IMR-90 (cell line): ENCODE results near the gene ST3GAL4. TPM values are rescaled to one million over a fixed set of nuclear protein-coding genes. Genes with fewer than 3 reads are reported as not detected.

ENCODE experiments used
- ATAC-seq: fragments of 200-7000 bp; cut with Tn5 transposase; 2 replicates; pipeline ENCODE4 v1.9.1; 2020; ENCODE audit warnings: low read depth, mild to moderate bottlenecking, moderate library complexity
- BruUV-seq: library from RNA; stranded (reverse); fragments of 400-500 nt; replicated peaks from 2 replicates; lab custom pipeline; 2021; lab: Mats Ljungman, UMichigan
- CTCF ChIA-PET: fragments of 300-600 bp; formaldehyde crosslinking; extraction: SDS; loops from one replicate; lab custom pipeline; 2021; ENCODE audit warnings: antibody characterized with exemption; lab: Yijun Ruan, JAX
- POLR2A ChIA-PET: fragments of 300-600 bp; sonication (Branson Sonifier 250); formaldehyde crosslinking; loops from one replicate; lab custom pipeline; 2022; ENCODE audit warnings: antibody characterized with exemption; ENCODE audit not compliant: unreplicated experiment; lab: Charles Lee
- DNase-seq: peaks from one replicate; pipeline ENCODE4 v3.0.0; 2013
- H2AFZ ChIP-seq: replicated peaks from 2 replicates; pipeline ENCODE3; 2013; ENCODE audit warnings: low read length, mild to moderate bottlenecking; ENCODE audit not compliant: poor library complexity
- H2AK5ac ChIP-seq: 2 replicates; pipeline ENCODE4 v1.6.1; 2013; ENCODE audit warnings: low read depth, low read length, inconsistent platforms
- H2AK9ac ChIP-seq: replicated peaks from 2 replicates; pipeline ENCODE3; 2013; ENCODE audit warnings: mild to moderate bottlenecking, low read depth, low read length, moderate library complexity; ENCODE audit not compliant: poor library complexity
- H2BK120ac ChIP-seq: 2 replicates; pipeline ENCODE4 v1.6.1; 2013; ENCODE audit warnings: low read depth, low read length, inconsistent platforms
- H2BK15ac ChIP-seq: 3 replicates; pipeline ENCODE4 v1.6.1; 2013; ENCODE audit warnings: low read depth, low read length, inconsistent platforms
- H2BK20ac ChIP-seq: 2 replicates; pipeline ENCODE4 v1.6.1; 2013; ENCODE audit warnings: low read depth, mild to moderate bottlenecking, inconsistent platforms, low read length, moderate library complexity
- H2BK5ac ChIP-seq: 2 replicates; pipeline ENCODE4 v1.6.1; 2013; ENCODE audit warnings: mild to moderate bottlenecking, low read depth, low read length, inconsistent platforms; ENCODE audit not compliant: poor library complexity, severe bottlenecking
- H3K14ac ChIP-seq: replicated peaks from 2 replicates; pipeline ENCODE4 v1.6.1; 2013; ENCODE audit warnings: low read depth, low read length, inconsistent platforms
- H3K18ac ChIP-seq: 2 replicates; pipeline ENCODE4 v1.6.1; 2013; ENCODE audit warnings: low read depth, low read length, control low read depth
- H3K23ac ChIP-seq: 2 replicates; pipeline ENCODE4 v1.6.1; 2013; ENCODE audit warnings: low read depth, low read length, inconsistent platforms
- H3K27ac ChIP-seq: 2 replicates; pipeline ENCODE4 v1.5.1; 2013; ENCODE audit warnings: mild to moderate bottlenecking, control low read depth, low read length; ENCODE audit not compliant: insufficient read depth
- H3K27me3 ChIP-seq: 2 replicates; pipeline ENCODE4 v1.6.1; 2013; ENCODE audit warnings: low read length; ENCODE audit not compliant: control insufficient read depth, insufficient read depth
- H3K36me3 ChIP-seq: 2 replicates; pipeline ENCODE4 v1.6.1; 2013; ENCODE audit warnings: low read length, mixed read lengths; ENCODE audit not compliant: control insufficient read depth, insufficient read depth
- H3K4ac ChIP-seq: 2 replicates; pipeline ENCODE4 v1.6.1; 2013; ENCODE audit warnings: low read depth, low read length, inconsistent platforms
- H3K4me1 ChIP-seq: 2 replicates; pipeline ENCODE4 v1.6.1; 2013; ENCODE audit warnings: low read length, mixed read lengths; ENCODE audit not compliant: control insufficient read depth, insufficient read depth
- H3K4me2 ChIP-seq: 2 replicates; pipeline ENCODE4 v1.6.1; 2013; ENCODE audit warnings: low read depth, mild to moderate bottlenecking, control low read depth, low read length, moderate library complexity
- H3K4me3 ChIP-seq: 2 replicates; pipeline ENCODE4 v1.5.1; 2013; ENCODE audit warnings: low read depth, mild to moderate bottlenecking, control low read depth, low read length, moderate library complexity; ENCODE audit not compliant: insufficient read depth
- H3K56ac ChIP-seq: 2 replicates; pipeline ENCODE4 v1.6.1; 2013; ENCODE audit warnings: low read length, inconsistent platforms; ENCODE audit not compliant: insufficient read depth; ENCODE audit errors: extremely low read depth
- H3K79me1 ChIP-seq, 2 experiments: 2 replicates each; pipeline ENCODE4 v1.6.1; 2013; ENCODE audit warnings: low read length in 2 of 2, inconsistent platforms in 1 of 2, low read depth in 1 of 2
- H3K9ac ChIP-seq: 2 replicates; pipeline ENCODE4 v1.6.1; 2013; ENCODE audit warnings: low read depth, low read length, control low read depth
- H3K9me1 ChIP-seq: 2 replicates; pipeline ENCODE4 v1.6.1; 2013; ENCODE audit warnings: low read length, inconsistent platforms; ENCODE audit not compliant: insufficient read depth
- H3K9me3 ChIP-seq: 2 replicates; pipeline ENCODE4 v1.6.1; 2013; ENCODE audit warnings: low read length; ENCODE audit not compliant: control insufficient read depth, insufficient read depth
- H4K20me1 ChIP-seq: 2 replicates; pipeline ENCODE4 v1.6.1; 2013; ENCODE audit warnings: low read length, inconsistent platforms; ENCODE audit not compliant: insufficient read depth
- H4K5ac ChIP-seq: 2 replicates; pipeline ENCODE4 v1.6.1; 2013; ENCODE audit warnings: mild to moderate bottlenecking, low read depth, low read length, control low read depth
- H4K8ac ChIP-seq, 2 experiments: 2 replicates each; pipeline ENCODE4 v1.6.1; 2013; ENCODE audit warnings: low read depth in 2 of 2, low read length in 2 of 2, control low read depth in 1 of 2, inconsistent platforms in 1 of 2
- H4K91ac ChIP-seq: 2 replicates; pipeline ENCODE4 v1.6.1; 2013; ENCODE audit warnings: low read depth, low read length, inconsistent platforms; ENCODE audit not compliant: insufficient read depth
- BHLHE40 ChIP-seq: fragments of 150-350 bp; IDR thresholded peaks from 2 replicates; pipeline ENCODE4 v1.6.1; 2016; ENCODE audit warnings: mild to moderate bottlenecking, low read depth, low read length
- CEBPB ChIP-seq: IDR thresholded peaks from 2 replicates; pipeline ENCODE4 v1.6.1; 2012; ENCODE audit warnings: low read depth, low read length, improper control_type of control experiment
- CHD1 ChIP-seq: IDR thresholded peaks from 2 replicates; pipeline ENCODE4 v1.6.1; 2012; ENCODE audit warnings: low read depth, low read length, improper control_type of control experiment
- FOS ChIP-seq: fragments of 150-350 bp; IDR thresholded peaks from 2 replicates; pipeline ENCODE4 v1.6.1; 2016; ENCODE audit warnings: low read depth, low read length
- MAFK ChIP-seq: IDR thresholded peaks from 2 replicates; pipeline ENCODE4 v1.6.1; 2012; ENCODE audit warnings: low read depth, low read length, improper control_type of control experiment
- MAZ ChIP-seq: IDR thresholded peaks from 2 replicates; pipeline ENCODE4 v1.6.1; 2012; ENCODE audit warnings: low read depth, mild to moderate bottlenecking, low read length, improper control_type of control experiment, moderate library complexity, borderline replicate concordance
- MXI1 ChIP-seq: IDR thresholded peaks from 2 replicates; pipeline ENCODE4 v1.6.1; 2012; ENCODE audit warnings: low read depth, mild to moderate bottlenecking, low read length, moderate library complexity, borderline replicate concordance
- NFE2L2 ChIP-seq: fragments of 150-350 bp; IDR thresholded peaks from 2 replicates; pipeline ENCODE4 v1.6.1; 2016; ENCODE audit warnings: low read depth, mild to moderate bottlenecking, low read length
- RAD21 ChIP-seq: IDR thresholded peaks from 2 replicates; pipeline ENCODE4 v1.6.1; 2012; ENCODE audit warnings: low read length, improper control_type of control experiment
- RCOR1 ChIP-seq: IDR thresholded peaks from 2 replicates; pipeline ENCODE4 v1.6.1; 2012; ENCODE audit warnings: mild to moderate bottlenecking, low read length, improper control_type of control experiment; ENCODE audit not compliant: insufficient replicate concordance
- SMC3 ChIP-seq: fragments of 150-350 bp; IDR thresholded peaks from 2 replicates; pipeline ENCODE4 v1.6.1; 2016; ENCODE audit warnings: low read depth, mild to moderate bottlenecking, antibody characterized with exemption, low read length, moderate library complexity
- USF2 ChIP-seq: fragments of 150-350 bp; IDR thresholded peaks from 2 replicates; pipeline ENCODE4 v1.6.1; 2017; ENCODE audit warnings: mild to moderate bottlenecking, antibody characterized with exemption, low read length, low read depth
- WGBS, 2 experiments: methylation state at CpG; one replicate each; pipeline versions ENCODE4 v1.1.5 to v1.1.7; 2013; ENCODE audit warnings: missing lambda C conversion rate in 2 of 2; ENCODE audit not compliant: insufficient read length in 1 of 2; ENCODE audit errors: extremely low coverage in 2 of 2; 5-methylcytosine and 5-hydroxymethylcytosine counted together
- dilution Hi-C: fragments of 300-500 bp; cut with HindIII; formaldehyde crosslinking; loops from one replicate; pipeline ENCODE4 v1.14.3; 2018; ENCODE audit warnings: low sequenced_read_pairs; ENCODE audit not compliant: unreplicated experiment
- in situ Hi-C: fragments of 300-500 bp; cut with MboI; formaldehyde crosslinking; loops from 3 replicates; pipeline ENCODE4 v1.14.3; 2019; ENCODE audit warnings: low sequenced_read_pairs, inconsistent platforms, mixed read lengths
- intact Hi-C: fragments of 100-400 bp; cut with micrococcal nuclease; formaldehyde crosslinking; loops from 2 replicates; pipeline ENCODE4 v1.10.0; 2022
- polyA plus RNA-seq, 3 experiments: library from polyadenylated mRNA; depleted of rRNA; stranded (reverse); fragments of >200 nt; gene quantifications; 2 replicates each; pipeline ENCODE4 v1.2.3, GENCODE V29; 2012; ENCODE audit warnings: low replicate concordance in 1 of 3
- total RNA-seq: library from RNA; depleted of rRNA; stranded (reverse); fragments of >200 nt; gene quantifications from 2 replicates; pipeline ENCODE4 v1.2.3, GENCODE V29; 2012
- TF ChIP-seq, protein P1 (sequence below): conservative IDR thresholded peaks from 2 replicates; pipeline ENCODE4 v1.5.1; 2012; ENCODE audit warnings: mild to moderate bottlenecking, low read depth, low read length, improper control_type of control experiment
- TF ChIP-seq, protein P2 (sequence below): fragments of 150-350 bp; IDR thresholded peaks from 2 replicates; pipeline ENCODE4 v1.6.1; 2016; ENCODE audit warnings: low read depth, mild to moderate bottlenecking, low read length, moderate library complexity, borderline replicate concordance

The ST3GAL4 gene
- total and polyA plus RNA-seq, 2 of the 4 experiments (the other 2 are of a cell fraction): 17.0 to 19.7 TPM

- Histone ChIP-seq H3K79me1 (peaks cover 0 to 11% of the 10 kb centered on the region in 2 experiments; a peak in 1 of 4 replicates), H3K18ac (no peak overlapping the region), H2BK15ac (no peak overlapping the region), H4K8ac (no peak overlapping the region), H3K9me3 (no peaks in the 10 kb centered on the region), H2BK5ac (no peak overlapping the region), H3K36me3 (peaks cover 7% of the 10 kb centered on the region; the same call in 1 of the 2 replicates), H2AK5ac (no peak overlapping the region; the same call in 1 of the 2 replicates), H3K4me2 (no peak overlapping the region), H4K5ac (no peak overlapping the region), H3K23ac (no peak overlapping the region; the same call in 1 of the 2 replicates), H3K9ac (no peak overlapping the region), H2AFZ (no peak overlapping the region), H4K91ac (no peak overlapping the region), H3K56ac (no peak overlapping the region), H3K4me3 (no peak overlapping the region), H3K27me3 (no peaks in the 10 kb centered on the region), H3K14ac (no peak overlapping the region), H3K27ac (no peak overlapping the region), H3K4me1 (peaks cover 17% of the 10 kb centered on the region), H3K4ac (no peak overlapping the region), H4K20me1 (peaks cover 4% of the 10 kb centered on the region; the same call in 1 of the 2 replicates), H2AK9ac (peak overlapping the region; percentile 23), H2BK20ac (no peak overlapping the region), H3K9me1 (peaks cover 24% of the 10 kb centered on the region), H2BK120ac (no peak overlapping the region)
- intact Hi-C loops: no loop called here
- dilution Hi-C loops: no loop called here
- ChIA-PET CTCF (no interaction called here), POLR2A (no interaction called here)
- in situ Hi-C loops: no loop called here
- BruUV-seq: no TSS peak
- ATAC-seq: no peak
- no peak for TF ChIP-seq BHLHE40
- no peak for TF ChIP-seq MAFK
- TF ChIP-seq, protein P1, sequence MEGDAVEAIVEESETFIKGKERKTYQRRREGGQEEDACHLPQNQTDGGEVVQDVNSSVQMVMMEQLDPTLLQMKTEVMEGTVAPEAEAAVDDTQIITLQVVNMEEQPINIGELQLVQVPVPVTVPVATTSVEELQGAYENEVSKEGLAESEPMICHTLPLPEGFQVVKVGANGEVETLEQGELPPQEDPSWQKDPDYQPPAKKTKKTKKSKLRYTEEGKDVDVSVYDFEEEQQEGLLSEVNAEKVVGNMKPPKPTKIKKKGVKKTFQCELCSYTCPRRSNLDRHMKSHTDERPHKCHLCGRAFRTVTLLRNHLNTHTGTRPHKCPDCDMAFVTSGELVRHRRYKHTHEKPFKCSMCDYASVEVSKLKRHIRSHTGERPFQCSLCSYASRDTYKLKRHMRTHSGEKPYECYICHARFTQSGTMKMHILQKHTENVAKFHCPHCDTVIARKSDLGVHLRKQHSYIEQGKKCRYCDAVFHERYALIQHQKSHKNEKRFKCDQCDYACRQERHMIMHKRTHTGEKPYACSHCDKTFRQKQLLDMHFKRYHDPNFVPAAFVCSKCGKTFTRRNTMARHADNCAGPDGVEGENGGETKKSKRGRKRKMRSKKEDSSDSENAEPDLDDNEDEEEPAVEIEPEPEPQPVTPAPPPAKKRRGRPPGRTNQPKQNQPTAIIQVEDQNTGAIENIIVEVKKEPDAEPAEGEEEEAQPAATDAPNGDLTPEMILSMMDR: no peak
- TF ChIP-seq, protein P2, sequence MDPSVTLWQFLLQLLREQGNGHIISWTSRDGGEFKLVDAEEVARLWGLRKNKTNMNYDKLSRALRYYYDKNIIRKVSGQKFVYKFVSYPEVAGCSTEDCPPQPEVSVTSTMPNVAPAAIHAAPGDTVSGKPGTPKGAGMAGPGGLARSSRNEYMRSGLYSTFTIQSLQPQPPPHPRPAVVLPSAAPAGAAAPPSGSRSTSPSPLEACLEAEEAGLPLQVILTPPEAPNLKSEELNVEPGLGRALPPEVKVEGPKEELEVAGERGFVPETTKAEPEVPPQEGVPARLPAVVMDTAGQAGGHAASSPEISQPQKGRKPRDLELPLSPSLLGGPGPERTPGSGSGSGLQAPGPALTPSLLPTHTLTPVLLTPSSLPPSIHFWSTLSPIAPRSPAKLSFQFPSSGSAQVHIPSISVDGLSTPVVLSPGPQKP: no peak
- TF ChIP-seq MAZ: no peak
- TF ChIP-seq USF2: no peak
- TF ChIP-seq FOS: no peak
- TF ChIP-seq MXI1: no peak
- no peak for TF ChIP-seq NFE2L2
- TF ChIP-seq SMC3: no peak
- TF ChIP-seq RAD21: no peak
- no peak for TF ChIP-seq RCOR1
- no peak for TF ChIP-seq CEBPB
- no peak for TF ChIP-seq CHD1
- DNase-seq: no peak
- 54% methylated on average over 2 of the region's 9 CpGs; no CpG with 5 or more reads in 1 of the 2 experiments for WGBS, 2 experiments
Measured at GRCh38 chr11:126336671-126337101, 18.8 kb upstream of the ST3GAL4 start.
